Neutrophil (primary cell): ENCODE measurements around the gene RAG1.

Experiments
- H3K27ac ChIP-seq: fragments of 200-600 bp; sonication (generic); 2 replicates; pipeline ENCODE4 v1.5.1; 2016; ENCODE audit warnings: mild to moderate bottlenecking, moderate library complexity
- H3K27me3 ChIP-seq: fragments of 200-600 bp; sonication (generic); 2 replicates; pipeline ENCODE4 v1.6.0; 2016; ENCODE audit warnings: mild to moderate bottlenecking
- H3K36me3 ChIP-seq: fragments of 200-600 bp; sonication (generic); 2 replicates; pipeline ENCODE4 v1.5.1; 2017
- H3K4me1 ChIP-seq, 2 experiments: fragments of 200-600 bp in 1 of 2; sonication (generic) in 1 of 2; 1 replicate in 1 of 2; 2 replicates in 1 of 2; pipeline versions ENCODE4 v1.5.1 to v1.6.1; 2013 to 2016; ENCODE audit warnings: low read depth in 1 of 2, low read length in 1 of 2, mild to moderate bottlenecking in 1 of 2, moderate library complexity in 1 of 2; ENCODE audit not compliant: control insufficient read depth in 1 of 2, insufficient read depth in 1 of 2
- H3K4me3 ChIP-seq, 2 experiments: fragments of 200-600 bp in 1 of 2; sonication (generic) in 1 of 2; 1 replicate in 1 of 2; 2 replicates in 1 of 2; pipeline ENCODE4 v1.5.1; 2013 to 2016; ENCODE audit warnings: low read depth in 1 of 2, low read length in 1 of 2, mild to moderate bottlenecking in 1 of 2, moderate library complexity in 1 of 2
- H3K9me3 ChIP-seq: fragments of 200-600 bp; sonication (generic); 2 replicates; pipeline ENCODE4 v1.5.1; 2016
- TF ChIP-seq, protein P1 (sequence below): fragments of 200-600 bp; sonication (generic); IDR thresholded peaks from 2 replicates; pipeline ENCODE4 v1.5.1; 2016; ENCODE audit warnings: antibody characterized with exemption

RAG1 gene

DNA sequence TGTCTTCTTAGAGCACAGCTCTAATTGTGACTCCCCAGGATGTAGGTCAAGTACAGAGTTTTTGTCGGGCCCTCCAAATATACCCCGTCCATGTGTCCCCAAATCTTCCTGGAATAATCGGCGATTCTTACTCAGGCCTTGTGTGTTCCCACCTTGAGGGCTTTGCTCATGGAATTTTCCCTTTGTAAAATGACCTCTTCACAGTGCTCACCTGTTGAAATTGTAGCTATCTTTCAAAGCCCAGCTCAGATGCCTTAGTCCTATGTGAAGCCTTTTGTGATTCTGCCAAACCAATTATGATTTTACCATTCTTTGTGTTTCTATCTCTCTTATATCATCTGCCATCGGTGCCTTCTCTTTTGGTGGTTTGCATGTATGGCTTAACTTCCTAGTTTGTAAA lies 60.3 kb downstream of the RAG1 start:
- Histone ChIP-seq H3K27ac (no peak overlapping the region), H3K9me3 (no peaks in the 10 kb centered on the region), H3K4me3 (no peak overlapping the region), H3K27me3 (no peaks in the 10 kb centered on the region), H3K36me3 (no peaks in the 10 kb centered on the region), H3K4me1 (no peaks in the 10 kb centered on the region)
- TF ChIP-seq, protein P1, sequence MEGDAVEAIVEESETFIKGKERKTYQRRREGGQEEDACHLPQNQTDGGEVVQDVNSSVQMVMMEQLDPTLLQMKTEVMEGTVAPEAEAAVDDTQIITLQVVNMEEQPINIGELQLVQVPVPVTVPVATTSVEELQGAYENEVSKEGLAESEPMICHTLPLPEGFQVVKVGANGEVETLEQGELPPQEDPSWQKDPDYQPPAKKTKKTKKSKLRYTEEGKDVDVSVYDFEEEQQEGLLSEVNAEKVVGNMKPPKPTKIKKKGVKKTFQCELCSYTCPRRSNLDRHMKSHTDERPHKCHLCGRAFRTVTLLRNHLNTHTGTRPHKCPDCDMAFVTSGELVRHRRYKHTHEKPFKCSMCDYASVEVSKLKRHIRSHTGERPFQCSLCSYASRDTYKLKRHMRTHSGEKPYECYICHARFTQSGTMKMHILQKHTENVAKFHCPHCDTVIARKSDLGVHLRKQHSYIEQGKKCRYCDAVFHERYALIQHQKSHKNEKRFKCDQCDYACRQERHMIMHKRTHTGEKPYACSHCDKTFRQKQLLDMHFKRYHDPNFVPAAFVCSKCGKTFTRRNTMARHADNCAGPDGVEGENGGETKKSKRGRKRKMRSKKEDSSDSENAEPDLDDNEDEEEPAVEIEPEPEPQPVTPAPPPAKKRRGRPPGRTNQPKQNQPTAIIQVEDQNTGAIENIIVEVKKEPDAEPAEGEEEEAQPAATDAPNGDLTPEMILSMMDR, result no peak

DNA sequence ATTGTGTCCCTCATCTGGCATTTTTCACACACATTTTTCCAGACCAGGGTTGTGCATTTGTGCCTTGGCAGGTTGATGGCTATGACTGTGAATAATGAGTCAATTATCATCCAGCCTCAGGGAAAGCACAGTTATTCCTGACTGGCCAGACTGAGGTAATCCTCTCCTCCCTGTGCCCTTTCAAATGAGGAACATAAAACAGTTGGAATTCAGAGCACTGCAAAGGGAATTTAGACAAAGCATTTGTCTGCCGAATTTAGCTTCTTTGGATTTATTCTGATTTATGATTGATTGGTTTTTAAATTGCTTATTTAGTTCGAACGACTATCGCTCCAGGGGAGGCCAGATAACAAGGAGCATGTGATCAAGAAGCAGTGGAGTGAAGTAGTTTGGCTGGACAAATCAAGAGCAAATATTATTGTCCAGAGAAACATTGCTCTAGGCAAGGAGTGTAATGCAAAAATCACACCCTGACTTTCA lies 61.0 kb downstream of the RAG1 start:
- TF ChIP-seq, protein P1, result no peak

More for the DNA sequence above, 61.0 kb downstream of the RAG1 start:
- Histone ChIP-seq H3K36me3 (no peaks in the 10 kb centered on the region), H3K27ac (no peak overlapping the region), H3K9me3 (no peaks in the 10 kb centered on the region), H3K27me3 (no peaks in the 10 kb centered on the region), H3K4me3 (no peak overlapping the region), H3K4me1 (no peaks in the 10 kb centered on the region)
